T-helper 17 cell (primary cell): Measurements from ENCODE around the gene VCL. TPM values are rescaled to one million over a fixed set of nuclear protein-coding genes. Genes with fewer than 3 reads are reported as not detected.

Experiments
- ATAC-seq: fragments of 150-1000 bp; cut with Tn5 transposase; 2 replicates; pipeline ENCODE4 v1.10.0; 2021; ENCODE audit warnings: mild to moderate bottlenecking, moderate library complexity
- DNase-seq, 3 donors: peaks; one replicate each; pipeline versions ENCODE4 v3.0.0 to v3.0.0-alpha.2; 2020 to 2021
- H3K9me3 ChIP-seq: one replicate; pipeline ENCODE4 v1.7.0; 2013; ENCODE audit warnings: low read length, mild to moderate bottlenecking; ENCODE audit not compliant: control insufficient read depth, poor library complexity, severe bottlenecking
- H3K27ac Mint-ChIP-seq: one replicate; pipeline ENCODE4 v1.8.0; 2022; ENCODE audit warnings: mild to moderate bottlenecking, moderate library complexity, mixed read lengths
- H3K27me3 Mint-ChIP-seq: one replicate; pipeline ENCODE4 v1.8.0; 2022; ENCODE audit warnings: mixed read lengths
- H3K36me3 Mint-ChIP-seq: one replicate; pipeline ENCODE4 v1.8.0; 2022; ENCODE audit warnings: low read depth, mixed read lengths
- H3K4me1 Mint-ChIP-seq: one replicate; pipeline ENCODE4 v1.8.0; 2022; ENCODE audit warnings: mild to moderate bottlenecking, mixed read lengths
- H3K4me3 Mint-ChIP-seq: one replicate; pipeline ENCODE4 v1.8.0; 2022; ENCODE audit warnings: mild to moderate bottlenecking, moderate library complexity, mixed read lengths
- total RNA-seq, 4 donors: library from RNA in 2 of 4; stranded (reverse) in 2 of 4; gene quantifications; one replicate each; pipeline ENCODE4 v1.2.3 and lab custom pipeline; 2022 to 2026

VCL gene
- total RNA-seq, 2 donors from 2014 or later = 79.1 to 245 TPM

DNA sequence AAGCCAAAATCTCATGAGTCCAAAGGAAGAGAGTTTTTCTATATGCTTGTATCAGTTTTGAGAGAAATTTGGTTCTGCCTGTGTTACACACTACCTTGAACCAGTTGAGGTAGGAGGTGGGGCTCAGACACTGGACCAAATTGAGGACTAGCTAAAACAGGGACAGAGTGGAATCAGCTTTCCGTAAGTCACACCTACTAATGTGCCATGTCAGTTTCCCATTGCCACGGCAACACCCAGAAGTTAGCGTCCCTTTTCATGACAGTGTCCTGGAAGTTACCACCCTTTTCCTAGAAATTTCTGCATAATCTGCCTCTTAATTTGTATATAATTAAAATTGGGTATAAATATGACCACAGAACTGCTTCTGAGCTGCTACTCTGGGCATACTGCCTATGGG is 162.1 kb downstream of the VCL start:
- Mint-ChIP-seq H3K27ac (no peak overlapping the region), H3K4me1 (peaks cover 18% of the 10 kb centered on the region), H3K36me3 (peaks cover 2% of the 10 kb centered on the region), H3K4me3 (no peak overlapping the region), H3K27me3 (no peaks in the 10 kb centered on the region)
- no peak for DNase-seq
- ATAC-seq = no peak
- H3K9me3 ChIP-seq = no peaks in the 10 kb centered on the region

DNA sequence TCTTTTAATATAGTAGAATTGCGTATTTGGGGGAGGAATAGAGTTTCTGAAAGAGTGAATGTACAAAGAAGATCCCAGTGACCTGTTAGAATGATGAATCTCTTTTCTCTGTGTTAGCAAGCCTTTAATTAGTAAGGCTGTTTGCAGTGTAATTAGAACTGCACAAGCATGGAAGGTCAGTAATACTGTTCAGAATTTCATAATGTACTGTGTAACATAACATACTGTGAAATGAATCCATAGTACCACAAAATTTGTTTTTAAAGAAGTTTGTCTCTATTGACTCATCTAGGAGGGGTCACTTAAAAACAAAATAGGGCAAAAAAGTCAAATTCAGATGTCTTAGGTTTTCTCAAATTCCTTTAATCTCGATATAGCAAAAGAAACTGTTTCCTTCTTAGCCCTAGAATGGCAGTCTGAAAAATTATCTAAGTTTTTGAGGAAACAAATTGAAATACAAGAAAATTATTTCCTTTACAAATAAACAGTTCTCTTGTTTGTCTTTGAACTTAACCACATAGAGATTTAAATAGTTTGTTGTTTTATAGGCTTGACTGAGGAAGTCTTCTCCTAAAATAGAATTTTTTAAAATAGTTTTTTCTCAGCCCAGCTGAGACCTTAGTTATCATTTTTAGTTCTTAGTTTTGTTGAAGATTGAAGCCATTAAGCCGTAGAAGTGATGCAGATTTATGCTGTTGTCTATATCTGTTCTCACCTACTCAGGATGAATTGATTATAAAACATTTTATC is 165.6 kb downstream of the VCL start:
- Mint-ChIP-seq H3K27ac (peak overlapping the region; percentile 74), H3K27me3 (no peaks in the 10 kb centered on the region)

DNA sequence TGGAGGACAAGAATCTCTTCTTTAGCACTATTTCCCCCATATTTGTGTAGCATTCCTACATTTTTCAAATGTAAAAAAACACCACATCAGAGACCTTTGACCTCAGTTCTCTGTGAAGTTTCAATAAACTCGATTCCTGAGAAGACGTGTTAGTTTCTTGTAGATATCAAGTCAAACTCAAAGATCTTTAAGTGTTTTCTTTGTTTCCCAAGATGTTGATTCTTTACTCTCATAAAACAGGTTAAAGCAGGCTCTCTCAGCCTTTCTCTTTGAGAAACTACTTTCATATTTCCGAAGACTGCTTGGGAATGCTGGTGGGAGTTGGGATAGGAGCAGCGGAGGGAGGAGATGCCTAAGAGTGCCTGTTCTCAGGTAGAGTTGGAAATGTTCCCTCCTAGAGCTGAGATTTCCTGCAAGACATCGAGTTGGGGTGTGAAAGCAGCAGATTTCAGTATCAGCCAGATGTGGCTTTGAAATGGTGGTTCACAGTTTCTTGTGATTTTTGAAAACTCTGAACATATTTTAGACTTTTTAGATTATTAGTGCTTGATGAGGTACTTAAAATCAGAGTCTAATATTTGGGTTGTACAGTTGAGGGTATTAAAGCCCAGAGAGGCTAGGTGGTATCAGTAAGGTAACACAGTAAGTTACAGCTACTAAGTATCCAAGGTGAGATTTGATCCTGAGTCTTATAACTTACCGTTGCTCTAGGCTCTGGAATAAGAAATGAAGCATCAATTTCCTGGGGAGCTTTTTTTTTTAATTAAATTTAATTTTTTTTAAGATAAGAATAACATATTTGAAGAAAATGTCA is 167.0 kb downstream of the VCL start:
- no peaks in the 10 kb centered on the region for H3K27me3 Mint-ChIP-seq
- H3K27ac Mint-ChIP-seq = no peak overlapping the region
- DNase-seq (no peak), ATAC-seq (no peak)
- H3K36me3 Mint-ChIP-seq = peaks cover 2% of the 10 kb centered on the region
- peaks cover 12% of the 10 kb centered on the region for H3K4me1 Mint-ChIP-seq
- H3K9me3 ChIP-seq = no peaks in the 10 kb centered on the region
- no peak overlapping the region for H3K4me3 Mint-ChIP-seq

More for the DNA sequence above, 165.6 kb downstream of the VCL start:
- H3K4me1 Mint-ChIP-seq = peaks cover 15% of the 10 kb centered on the region
- H3K9me3 ChIP-seq = no peaks in the 10 kb centered on the region
- no peak overlapping the region for H3K4me3 Mint-ChIP-seq
- DNase-seq (no peak), ATAC-seq (no peak)
- peaks cover 2% of the 10 kb centered on the region for H3K36me3 Mint-ChIP-seq

DNA sequence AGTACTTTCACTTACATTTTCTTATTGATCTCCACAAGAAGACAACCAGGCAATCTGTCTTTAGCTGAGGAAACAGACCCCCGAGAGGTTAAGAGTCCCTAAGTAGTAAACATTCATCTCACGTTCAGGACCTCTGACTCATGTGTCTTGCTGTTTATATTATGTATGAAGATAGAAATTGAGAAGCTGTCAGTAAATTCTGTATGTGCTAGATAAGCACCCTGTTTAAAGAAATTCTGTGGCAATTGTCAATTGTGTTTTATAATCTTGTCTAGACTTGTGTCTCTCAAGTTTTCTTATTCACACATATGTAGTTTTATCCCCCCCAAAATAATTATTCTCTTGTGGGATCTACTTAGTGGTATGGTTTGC is 167.6 kb downstream of the VCL start:
- DNase-seq = no peak
- peaks cover 2% of the 10 kb centered on the region for H3K36me3 Mint-ChIP-seq
- H3K9me3 ChIP-seq = no peaks in the 10 kb centered on the region
- H3K27ac Mint-ChIP-seq = no peak overlapping the region
- H3K4me3 Mint-ChIP-seq = no peak overlapping the region
- H3K4me1 Mint-ChIP-seq = peaks cover 12% of the 10 kb centered on the region
- no peaks in the 10 kb centered on the region for H3K27me3 Mint-ChIP-seq
- ATAC-seq = no peak

DNA sequence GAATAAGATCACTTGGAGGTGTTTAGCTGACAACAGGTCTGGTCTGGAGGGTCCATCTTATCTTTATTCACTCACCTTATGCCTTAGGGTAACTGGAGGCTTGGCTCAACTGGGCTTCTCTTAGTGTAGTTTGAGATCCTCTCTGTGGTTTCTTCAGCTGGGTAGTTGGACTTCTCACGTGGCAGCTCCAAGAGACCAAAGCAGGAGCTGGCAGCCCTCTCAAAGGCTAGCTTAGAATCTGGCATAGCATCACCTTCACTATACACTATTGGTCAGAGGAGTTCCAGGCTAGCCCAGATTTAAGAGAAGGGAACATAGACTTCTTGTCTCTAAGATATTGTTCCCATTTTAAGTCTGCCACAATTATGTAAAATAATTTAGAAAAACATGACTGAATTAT is 169.5 kb downstream of the VCL start:
- no peak for DNase-seq
- peaks cover 11% of the 10 kb centered on the region for H3K4me1 Mint-ChIP-seq
- H3K27ac Mint-ChIP-seq = peak overlapping the region; percentile 21
- H3K9me3 ChIP-seq = no peaks in the 10 kb centered on the region
- no peak for ATAC-seq
- H3K4me3 Mint-ChIP-seq = no peak overlapping the region
- no peaks in the 10 kb centered on the region for H3K27me3 Mint-ChIP-seq
- no peaks in the 10 kb centered on the region for H3K36me3 Mint-ChIP-seq

Other genes with a start within 250 kb of the VCL start
- gene CHCHD1, start 216.1 kb upstream of the VCL start, total RNA-seq = 1 to 10 TPM; 6.6 to 7.6 TPM
- gene ZSWIM8, start 212.5 kb upstream of the VCL start, total RNA-seq = 10 to 100 TPM; 71.7 to 74.7 TPM
- gene NDST2, start 186.5 kb upstream of the VCL start, total RNA-seq = 10 to 100 TPM; 80.6 to 80.9 TPM
- gene CAMK2G, start 123.6 kb upstream of the VCL start, total RNA-seq = 10 to 100 TPM; 52.6 to 59.6 TPM
- gene PLAU, start 87.0 kb upstream of the VCL start, total RNA-seq = under 1 TPM in 1 of 2 donors, not detected in 1; 0.42 TPM
- 10 to 100 TPM; 21.1 to 27.8 TPM for gene AP3M1, start 152.7 kb downstream of the VCL start, total RNA-seq
- 10 to 100 TPM; 34.7 to 36.8 TPM for gene ADK, start 153.1 kb downstream of the VCL start, total RNA-seq